K562 (cell line): ENCODE results near the gene RUNX1. TPM values are rescaled to one million over a fixed set of nuclear protein-coding genes. Genes with fewer than 3 reads are reported as not detected.

ENCODE experiments used
- BCL6 ChIP-seq: fragments of 250-450 bp; sonication (Bioruptor Pico); IDR thresholded peaks from 2 replicates; pipeline ENCODE4 v1.4.0; 2020
- BMI1 ChIP-seq: fragments of 150-350 bp; IDR thresholded peaks from 2 replicates; pipeline ENCODE4 v1.6.1; 2014; ENCODE audit warnings: low read length
- NRF1 ChIP-seq, 2 experiments: fragments of 450-650 bp; IDR thresholded peaks in 1 of 2; conservative IDR thresholded peaks in 1 of 2; 2 replicates each; pipeline ENCODE4 v1.6.1; 2014; ENCODE audit warnings: mild to moderate bottlenecking in 2 of 2
- PYGO2 ChIP-seq: fragments of 450-650 bp; IDR thresholded peaks from 2 replicates; pipeline ENCODE4 v1.6.1; 2016; ENCODE audit warnings: mild to moderate bottlenecking, missing genetic modification characterization, moderate library complexity, missing compliant biosample characterization
- RBFOX2 ChIP-seq: fragments of 200-400 bp; formaldehyde crosslinking; IDR thresholded peaks from 2 replicates; pipeline ENCODE4 v1.6.1; 2017; ENCODE audit warnings: low read depth, mild to moderate bottlenecking, low read length, moderate library complexity
- RFX5 ChIP-seq: IDR thresholded peaks from 2 replicates; pipeline ENCODE4 v1.6.1; 2011; ENCODE audit warnings: low read depth, mild to moderate bottlenecking, improper control_type of control experiment, low read length
- SAP30 ChIP-seq: fragments of 200-600 bp; sonication (generic); IDR thresholded peaks from 2 replicates; pipeline ENCODE4 v1.6.1; 2012; ENCODE audit warnings: borderline replicate concordance, low read depth, mild to moderate bottlenecking, moderate library complexity, low read length, control low read depth, inconsistent platforms; ENCODE audit not compliant: insufficient read depth, poor library complexity, severe bottlenecking
- SMAD1 ChIP-seq: fragments of 150-350 bp; IDR thresholded peaks from 2 replicates; pipeline ENCODE4 v1.6.1; 2014; ENCODE audit warnings: low read length, low read depth; ENCODE audit not compliant: partially characterized antibody
- STAT5B ChIP-seq: fragments of 250-450 bp; sonication (Bioruptor Pico); IDR thresholded peaks from 2 replicates; pipeline ENCODE4 v1.8.0; 2021; ENCODE audit warnings: mild to moderate bottlenecking, inconsistent platforms
- TAF9B ChIP-seq: fragments of 450-650 bp; IDR thresholded peaks from 2 replicates; pipeline ENCODE4 v1.6.1; 2018; ENCODE audit warnings: mild to moderate bottlenecking; ENCODE audit not compliant: partially characterized antibody
- TEAD2 ChIP-seq: fragments of 450-650 bp; IDR thresholded peaks from 2 replicates; pipeline ENCODE4 v1.6.1; 2016; ENCODE audit warnings: missing genetic modification characterization, control low read depth, missing compliant biosample characterization
- TEAD4 ChIP-seq, 2 experiments: sonication (generic) in 1 of 2; formaldehyde crosslinking in 1 of 2; IDR thresholded peaks; 2 replicates each; pipeline versions ENCODE4 v1.6.1 to v1.8.0; 2012 to 2022; ENCODE audit warnings: borderline replicate concordance in 1 of 2, inconsistent platforms in 1 of 2, low read length in 1 of 2, mild to moderate bottlenecking in 1 of 2, missing genetic modification reagents in 1 of 2
- TFE3 ChIP-seq: fragments of 450-650 bp; formaldehyde crosslinking; IDR thresholded peaks from 2 replicates; pipeline ENCODE4 v1.4.0; 2020; ENCODE audit warnings: mild to moderate bottlenecking, mixed read lengths
- TRIM28 ChIP-seq: fragments of 450-650 bp; IDR thresholded peaks from 2 replicates; pipeline ENCODE4 v1.6.1; 2017
- ZNF445 ChIP-seq: fragments of 250-450 bp; sonication (Bioruptor Pico); IDR thresholded peaks from 2 replicates; pipeline ENCODE4 v1.4.0; 2020; ENCODE audit warnings: low read depth, mild to moderate bottlenecking, moderate library complexity
- ZNF561 ChIP-seq: fragments of 450-650 bp; formaldehyde crosslinking; conservative IDR thresholded peaks from 2 replicates; pipeline ENCODE4 v1.4.0; 2020; ENCODE audit warnings: mild to moderate bottlenecking, moderate library complexity
- ZSCAN32 ChIP-seq: fragments of 450-650 bp; formaldehyde crosslinking; IDR thresholded peaks from 2 replicates; pipeline ENCODE4 v1.4.0; 2020; ENCODE audit warnings: mild to moderate bottlenecking, moderate library complexity
- polyA plus RNA-seq, 8 experiments: library from polyadenylated mRNA; depleted of rRNA in 4 of 8; stranded (reverse) in 5 of 8; unstranded in 3 of 8; fragments of >200 nt; fragmentation: Nextera tagmentation in 2 of 8; fragmentation: Illumina TruSeq in 1 of 8; extraction: Ambion mirVana in 2 of 8; extraction: Trizol in 1 of 8; gene quantifications; 2 replicates each; pipeline versions ENCODE4 v1.2.1 to v1.2.3, GENCODE V29; 2011 to 2014; ENCODE audit warnings: inconsistent platforms in 1 of 8, missing spikeins in 1 of 8
- total RNA-seq, 7 experiments: library from RNA; depleted of rRNA in 6 of 7; stranded (reverse); fragments of >200 nt in 6 of 7; fragmentation: Illumina TruSeq in 2 of 7; extraction: Trizol in 2 of 7; gene quantifications; 2 replicates each; pipeline versions ENCODE4 v1.2.1 to v1.2.3, GENCODE V29; 2011 to 2021; ENCODE audit warnings: low replicate concordance in 1 of 7
- TF ChIP-seq, protein P1 (sequence below): fragments of 450-650 bp; formaldehyde crosslinking; IDR thresholded peaks from 2 replicates; pipeline ENCODE4 v1.4.0; 2020; ENCODE audit warnings: mild to moderate bottlenecking, moderate library complexity
- TF ChIP-seq, protein P2 (sequence below): sonication (generic); formaldehyde crosslinking; IDR thresholded peaks from 2 replicates; pipeline ENCODE4 v1.8.1; 2022; ENCODE audit warnings: missing genetic modification reagents

RUNX1 gene
- total and polyA plus RNA-seq, 9 of the 15 experiments (the other 6 are each of a cell fraction or from before 2014, with no cell fraction given) = 2.2 to 68.6 (median 17.8) TPM

GRCh38 chr21:34934350-34934749, 114.8 kb downstream of the RUNX1 start (continued):
- TF ChIP-seq, protein P1, sequence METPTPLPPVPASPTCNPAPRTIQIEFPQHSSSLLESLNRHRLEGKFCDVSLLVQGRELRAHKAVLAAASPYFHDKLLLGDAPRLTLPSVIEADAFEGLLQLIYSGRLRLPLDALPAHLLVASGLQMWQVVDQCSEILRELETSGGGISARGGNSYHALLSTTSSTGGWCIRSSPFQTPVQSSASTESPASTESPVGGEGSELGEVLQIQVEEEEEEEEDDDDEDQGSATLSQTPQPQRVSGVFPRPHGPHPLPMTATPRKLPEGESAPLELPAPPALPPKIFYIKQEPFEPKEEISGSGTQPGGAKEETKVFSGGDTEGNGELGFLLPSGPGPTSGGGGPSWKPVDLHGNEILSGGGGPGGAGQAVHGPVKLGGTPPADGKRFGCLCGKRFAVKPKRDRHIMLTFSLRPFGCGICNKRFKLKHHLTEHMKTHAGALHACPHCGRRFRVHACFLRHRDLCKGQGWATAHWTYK (CRISPR knock-in tag) = no peak
- TF ChIP-seq TFE3 (no peak), TAF9B (no peak), NRF1 (conservative IDR thresholded peaks at IDR 0.05 in 1 of 2, IDR thresholded peaks at IDR 0.05 in 1 of 2) (no peak), ZNF561 (no peak), BMI1 (no peak), BCL6 (no peak), RBFOX2 (no peak), RFX5 (no peak), ZSCAN32 (no peak), ZNF445 (CRISPR knock-in tag) (no peak), TRIM28 (no peak), PYGO2 (tag) (no peak), SAP30 (no peak), STAT5B (CRISPR knock-in tag) (no peak), SMAD1 (no peak), TEAD2 (tag) (0 out of 2 replicates have a peak, but pooled peaks have one; percentile 39), TEAD4 (IDR thresholded peaks at IDR 0.05; ENCODE audit: low read length) (no peak), TEAD4 (CRISPR knock-in tag; IDR thresholded peaks at IDR 0.05; ENCODE audit: borderline replicate concordance) (no peak)
- TF ChIP-seq, protein P2, sequence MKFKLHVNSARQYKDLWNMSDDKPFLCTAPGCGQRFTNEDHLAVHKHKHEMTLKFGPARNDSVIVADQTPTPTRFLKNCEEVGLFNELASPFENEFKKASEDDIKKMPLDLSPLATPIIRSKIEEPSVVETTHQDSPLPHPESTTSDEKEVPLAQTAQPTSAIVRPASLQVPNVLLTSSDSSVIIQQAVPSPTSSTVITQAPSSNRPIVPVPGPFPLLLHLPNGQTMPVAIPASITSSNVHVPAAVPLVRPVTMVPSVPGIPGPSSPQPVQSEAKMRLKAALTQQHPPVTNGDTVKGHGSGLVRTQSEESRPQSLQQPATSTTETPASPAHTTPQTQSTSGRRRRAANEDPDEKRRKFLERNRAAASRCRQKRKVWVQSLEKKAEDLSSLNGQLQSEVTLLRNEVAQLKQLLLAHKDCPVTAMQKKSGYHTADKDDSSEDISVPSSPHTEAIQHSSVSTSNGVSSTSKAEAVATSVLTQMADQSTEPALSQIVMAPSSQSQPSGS (CRISPR knock-in tag) = no peak
